ENCODE results near the gene CD2AP. TPM values are rescaled to one million over a fixed set of nuclear protein-coding genes. Genes with fewer than 3 reads are reported as not detected.
"Not testable (repeated sequence)": the region's sequence is repeated elsewhere in the genome, so short reads cannot be mapped to it uniquely, and the experiment has no call there.

CD2AP gene, protein sequence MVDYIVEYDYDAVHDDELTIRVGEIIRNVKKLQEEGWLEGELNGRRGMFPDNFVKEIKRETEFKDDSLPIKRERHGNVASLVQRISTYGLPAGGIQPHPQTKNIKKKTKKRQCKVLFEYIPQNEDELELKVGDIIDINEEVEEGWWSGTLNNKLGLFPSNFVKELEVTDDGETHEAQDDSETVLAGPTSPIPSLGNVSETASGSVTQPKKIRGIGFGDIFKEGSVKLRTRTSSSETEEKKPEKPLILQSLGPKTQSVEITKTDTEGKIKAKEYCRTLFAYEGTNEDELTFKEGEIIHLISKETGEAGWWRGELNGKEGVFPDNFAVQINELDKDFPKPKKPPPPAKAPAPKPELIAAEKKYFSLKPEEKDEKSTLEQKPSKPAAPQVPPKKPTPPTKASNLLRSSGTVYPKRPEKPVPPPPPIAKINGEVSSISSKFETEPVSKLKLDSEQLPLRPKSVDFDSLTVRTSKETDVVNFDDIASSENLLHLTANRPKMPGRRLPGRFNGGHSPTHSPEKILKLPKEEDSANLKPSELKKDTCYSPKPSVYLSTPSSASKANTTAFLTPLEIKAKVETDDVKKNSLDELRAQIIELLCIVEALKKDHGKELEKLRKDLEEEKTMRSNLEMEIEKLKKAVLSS
- 10 to 100 TPM; 26.3 to 27.1 TPM for total RNA-seq

DNA sequence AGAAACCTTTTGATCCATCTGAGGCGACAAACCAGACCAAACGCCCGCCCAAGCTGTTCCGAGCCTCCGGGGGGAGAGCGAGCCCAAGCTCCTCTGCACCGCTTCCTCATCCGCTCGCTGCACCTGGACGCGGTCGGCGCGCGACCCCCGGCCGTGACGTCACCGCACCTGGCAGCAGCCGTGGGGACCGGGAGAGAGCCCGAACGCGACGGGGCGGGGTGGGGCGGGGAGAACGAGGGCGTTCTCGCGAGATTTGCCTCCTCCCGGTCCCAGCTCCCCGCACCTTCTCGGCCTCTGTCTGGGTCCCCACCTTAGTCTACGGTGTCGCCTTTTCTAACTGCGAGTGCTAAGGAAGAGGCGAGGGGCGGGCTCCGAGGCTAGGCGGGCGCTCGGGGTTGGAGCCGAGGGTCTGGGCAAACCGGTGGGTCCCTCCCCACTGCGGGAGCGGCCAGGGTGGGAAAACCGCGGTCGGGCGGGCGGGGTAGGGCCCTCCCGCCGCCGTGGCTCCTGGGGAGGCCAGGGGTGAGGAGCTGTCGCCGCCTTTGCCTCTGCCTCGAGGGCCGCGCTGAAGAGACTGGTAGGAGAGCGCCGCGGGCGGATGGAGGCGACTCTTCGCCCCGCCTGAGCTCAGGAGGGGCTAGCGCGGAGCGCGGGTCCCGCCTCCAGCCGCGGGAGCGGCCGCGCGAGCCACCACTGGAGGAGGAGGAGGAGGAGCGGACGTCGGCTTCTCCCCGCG, at the start of gene CD2AP:
Gene CD2AP, plus strand, starts transcription at position 293 of the 736 bp plus-strand sequence. CDS start 456 bp downstream, outside the sequence.
- H3K36me3 Mint-ChIP-seq (ENCODE audit: low read depth) = peaks cover 6% of the 10 kb centered on the region
- ChIA-PET CTCF (interaction anchor here (0.8 to 1.5 kb wide), 8 partner anchors 10 to 154 kb away, joined by 3 to 4 read pairs (median 4); no protein-coding TSS in a partner anchor), POLR2A (interaction anchor here (0.8 to 3.8 kb wide), 9 partner anchors 10 to 303 kb away, joined by 3 to 50 read pairs (median 4); no protein-coding TSS in a partner anchor)
- H3K9me3 Mint-ChIP-seq = no peaks in the 10 kb centered on the region
- H3K27ac Mint-ChIP-seq = peak within 1 kb of the TSS; percentile 97
- H3K4me3 Mint-ChIP-seq = peak within 1 kb of the TSS; percentile 99
- peak; percentile 89 for DNase-seq
- peaks cover 6% of the 10 kb centered on the region for H3K27me3 Mint-ChIP-seq
- H3K4me1 Mint-ChIP-seq = peaks cover 32% of the 10 kb centered on the region

- H3K36me3 Mint-ChIP-seq (ENCODE audit: low read depth) = peaks cover 10% of the 10 kb centered on the region
- H3K4me1 Mint-ChIP-seq = peaks cover 4% of the 10 kb centered on the region
- CTCF ChIA-PET = no interaction called here
- peaks cover 2% of the 10 kb centered on the region for H3K27me3 Mint-ChIP-seq
- H3K9me3 Mint-ChIP-seq = peaks cover 31% of the 10 kb centered on the region
- H3K27ac Mint-ChIP-seq = no peak overlapping the region
- POLR2A ChIA-PET = no interaction called here
- no peak for DNase-seq
- H3K4me3 Mint-ChIP-seq = no peak overlapping the region
Observed at GRCh38 chr6:47428288-47428687, 49.3 kb upstream of the CD2AP start.

GRCh38 chr6:47428746-47429664, 48.6 kb upstream of the CD2AP start:
- CTCF ChIA-PET = no interaction called here
- peaks cover 10% of the 10 kb centered on the region for H3K36me3 Mint-ChIP-seq (ENCODE audit: low read depth)

DNA sequence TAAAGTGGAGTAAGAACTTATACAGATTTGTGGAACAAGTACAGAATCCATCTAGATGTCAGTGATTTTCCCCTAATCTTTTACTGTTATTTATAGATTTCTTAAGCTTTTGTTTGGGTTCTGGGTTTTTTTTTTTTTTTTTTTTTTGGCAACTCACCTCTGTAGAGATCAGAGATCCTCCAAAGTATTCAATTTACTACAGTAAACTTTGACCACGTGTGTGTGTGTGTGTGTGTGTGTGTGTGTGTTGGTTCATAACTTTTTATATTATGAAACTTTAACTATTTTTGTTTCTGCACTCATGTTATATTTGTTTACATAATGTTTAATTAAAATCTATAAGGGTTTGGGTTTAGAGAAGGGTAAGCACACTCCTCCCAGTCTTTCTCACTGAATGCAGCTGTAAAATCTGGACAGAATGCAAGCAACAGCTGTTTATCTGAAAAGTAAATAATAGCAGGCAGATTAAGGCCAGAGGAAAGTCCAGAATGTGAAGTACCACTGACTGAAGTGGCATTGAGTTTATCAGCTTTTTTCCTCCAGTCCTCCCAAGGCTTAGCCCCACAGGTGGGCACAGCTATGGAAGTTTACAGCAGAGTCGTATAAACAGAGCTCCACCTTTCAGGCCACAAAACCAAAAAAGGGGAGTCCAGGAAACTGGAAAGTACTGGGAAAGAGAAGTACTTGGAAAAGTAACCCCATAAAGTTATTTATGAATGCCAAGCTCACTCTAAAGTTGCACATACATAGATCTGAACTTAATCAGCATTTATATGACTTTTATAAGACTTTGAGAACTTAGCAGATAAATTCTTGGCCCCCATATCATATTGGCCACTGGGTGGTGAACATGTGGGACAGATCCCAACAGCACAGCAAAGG, 43.0 kb upstream of the CD2AP start:
- Mint-ChIP-seq H3K4me3 (no peak overlapping the region), H3K9me3 (peaks cover 15% of the 10 kb centered on the region), H3K27me3 (peaks cover 10% of the 10 kb centered on the region), H3K27ac (no peak overlapping the region), H3K4me1 (no peaks in the 10 kb centered on the region), H3K36me3 (ENCODE audit: low read depth) (peaks cover 1% of the 10 kb centered on the region)
- POLR2A ChIA-PET = no interaction called here
- CTCF ChIA-PET = interaction anchor here (0.6 kb wide), 1 partner anchor 44 kb away, joined by 3 read pairs; no protein-coding TSS in a partner anchor
- no peak for DNase-seq

More at GRCh38 chr6:47428746-47429664, 48.6 kb upstream of the CD2AP start:
- Mint-ChIP-seq H3K27me3 (peaks cover 2% of the 10 kb centered on the region), H3K4me3 (no peak overlapping the region), H3K27ac (no peak overlapping the region), H3K9me3 (peaks cover 31% of the 10 kb centered on the region), H3K4me1 (peaks cover 4% of the 10 kb centered on the region)
- POLR2A ChIA-PET = no interaction called here
- DNase-seq = no peak

- CTCF ChIA-PET = no interaction called here
- no peaks in the 10 kb centered on the region for H3K4me1 Mint-ChIP-seq
- H3K27ac Mint-ChIP-seq = no peak overlapping the region
- H3K27me3 Mint-ChIP-seq = peaks cover 10% of the 10 kb centered on the region
- no peak for DNase-seq
- H3K4me3 Mint-ChIP-seq = no peak overlapping the region
- H3K9me3 Mint-ChIP-seq = peaks cover 10% of the 10 kb centered on the region
- POLR2A ChIA-PET = no interaction called here
- no peaks in the 10 kb centered on the region for H3K36me3 Mint-ChIP-seq (ENCODE audit: low read depth)
Observed at GRCh38 chr6:47435254-47435612, 42.4 kb upstream of the CD2AP start.

DNA sequence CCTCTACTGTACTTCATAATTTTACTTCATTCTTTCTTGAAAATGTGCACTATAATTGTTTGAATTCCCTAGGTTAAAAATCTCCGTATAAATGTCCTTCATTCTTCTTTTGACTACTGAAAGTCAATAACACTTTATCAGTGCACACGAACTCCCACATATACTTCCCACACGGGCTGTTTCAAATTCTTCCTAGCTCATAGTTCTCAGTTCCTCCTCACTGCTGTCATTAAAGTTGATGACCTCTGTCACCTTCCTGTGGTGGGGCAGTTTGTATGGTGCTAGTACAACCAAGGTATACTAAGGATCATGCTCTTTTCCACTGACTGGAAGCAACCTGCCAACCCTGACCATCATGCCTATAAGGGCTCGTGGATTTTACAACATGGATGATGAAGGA, 40.0 kb upstream of the CD2AP start:
- DNase-seq = no peak
- H3K36me3 Mint-ChIP-seq (ENCODE audit: low read depth) = no peaks in the 10 kb centered on the region
- H3K27me3 Mint-ChIP-seq = peaks cover 8% of the 10 kb centered on the region
- ChIA-PET CTCF (no interaction called here), POLR2A (no interaction called here)
- no peak overlapping the region for H3K4me3 Mint-ChIP-seq
- no peaks in the 10 kb centered on the region for H3K4me1 Mint-ChIP-seq
- H3K9me3 Mint-ChIP-seq = no peaks in the 10 kb centered on the region
- no peak overlapping the region for H3K27ac Mint-ChIP-seq

DNA sequence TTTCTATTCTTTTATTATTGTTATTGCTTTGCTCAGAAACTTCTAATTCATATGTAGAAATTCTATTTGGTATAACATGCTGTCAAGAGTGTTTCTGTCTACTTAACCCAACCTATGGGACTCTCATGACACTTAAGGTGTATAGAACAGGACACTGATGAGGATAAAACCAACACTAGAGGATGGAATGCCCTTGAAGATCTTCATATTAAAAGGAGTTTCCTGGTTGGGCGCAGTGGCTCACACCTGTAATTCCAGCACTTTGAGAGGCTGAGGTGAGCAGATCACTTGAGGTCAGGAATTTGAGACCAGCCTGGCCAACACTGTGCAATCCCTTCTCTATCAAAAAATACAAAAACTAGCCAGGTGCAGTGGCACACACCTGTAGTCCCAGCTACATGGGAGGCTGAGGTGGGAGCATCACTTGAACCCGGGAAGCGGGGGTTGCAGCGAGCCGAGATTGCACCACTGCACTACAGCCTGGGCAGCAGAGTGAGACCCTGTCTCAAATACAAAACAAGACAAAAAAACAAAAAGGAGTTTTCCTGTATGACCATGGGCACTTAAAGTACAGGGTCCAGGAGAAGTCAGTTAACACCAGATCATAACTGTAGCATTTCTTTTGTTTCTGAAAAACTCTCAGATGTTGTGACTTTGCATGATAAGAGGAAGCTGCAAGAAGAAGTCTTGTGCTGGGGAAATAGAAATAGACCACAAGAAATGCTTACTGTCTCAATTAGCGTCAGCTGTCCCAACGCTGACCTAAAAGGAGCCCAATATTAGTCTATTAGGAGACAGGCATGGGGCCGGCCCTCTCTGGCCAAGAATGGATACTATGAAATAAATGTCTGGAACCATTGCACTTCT, 38.9 kb upstream of the CD2AP start:
- Mint-ChIP-seq H3K27me3 (peaks cover 8% of the 10 kb centered on the region), H3K9me3 (no peaks in the 10 kb centered on the region), H3K36me3 (ENCODE audit: low read depth) (no peaks in the 10 kb centered on the region), H3K27ac (no peak overlapping the region), H3K4me3 (no peak overlapping the region), H3K4me1 (no peaks in the 10 kb centered on the region)
- POLR2A ChIA-PET = no interaction called here
- no peak for DNase-seq
- CTCF ChIA-PET = no interaction called here

DNA sequence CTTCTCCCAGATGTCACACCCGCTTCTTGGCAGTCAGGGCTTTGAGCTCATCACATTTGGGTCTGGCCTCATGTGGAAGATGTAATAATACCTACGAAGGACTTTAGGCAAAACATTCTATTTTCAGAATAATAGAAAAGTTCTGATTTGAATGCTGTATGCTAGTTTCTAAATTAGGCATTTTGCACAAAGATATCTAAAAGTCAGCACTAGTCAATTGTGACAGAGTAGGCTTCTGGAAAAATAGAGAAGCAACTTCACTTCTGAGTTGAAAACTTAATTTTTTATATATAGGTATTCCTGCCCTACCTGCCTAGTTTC, 38.3 kb upstream of the CD2AP start:
- Mint-ChIP-seq H3K36me3 (ENCODE audit: low read depth) (no peaks in the 10 kb centered on the region), H3K27me3 (peaks cover 8% of the 10 kb centered on the region), H3K9me3 (no peaks in the 10 kb centered on the region), H3K4me1 (no peaks in the 10 kb centered on the region), H3K27ac (no peak overlapping the region), H3K4me3 (no peak overlapping the region)
- no peak for DNase-seq
- POLR2A ChIA-PET = no interaction called here
- CTCF ChIA-PET = no interaction called here

GRCh38 chr6:47440719-47441118, 36.9 kb upstream of the CD2AP start:
- no peaks in the 10 kb centered on the region for H3K36me3 Mint-ChIP-seq (ENCODE audit: low read depth)
- H3K4me3 Mint-ChIP-seq = no peak overlapping the region
- no peak for DNase-seq
- CTCF ChIA-PET = no interaction called here
- H3K27me3 Mint-ChIP-seq = peaks cover 8% of the 10 kb centered on the region
- POLR2A ChIA-PET = no interaction called here
- no peak overlapping the region for H3K27ac Mint-ChIP-seq
- H3K4me1 Mint-ChIP-seq = no peaks in the 10 kb centered on the region
- no peaks in the 10 kb centered on the region for H3K9me3 Mint-ChIP-seq

GRCh38 chr6:47444964-47445363, 32.6 kb upstream of the CD2AP start:
- H3K4me1 Mint-ChIP-seq; H3K36me3 Mint-ChIP-seq (ENCODE audit: low read depth); POLR2A ChIA-PET; H3K27me3 Mint-ChIP-seq; H3K4me3 Mint-ChIP-seq; CTCF ChIA-PET; H3K9me3 Mint-ChIP-seq; H3K27ac Mint-ChIP-seq; DNase-seq: not testable (repeated sequence)

DNA sequence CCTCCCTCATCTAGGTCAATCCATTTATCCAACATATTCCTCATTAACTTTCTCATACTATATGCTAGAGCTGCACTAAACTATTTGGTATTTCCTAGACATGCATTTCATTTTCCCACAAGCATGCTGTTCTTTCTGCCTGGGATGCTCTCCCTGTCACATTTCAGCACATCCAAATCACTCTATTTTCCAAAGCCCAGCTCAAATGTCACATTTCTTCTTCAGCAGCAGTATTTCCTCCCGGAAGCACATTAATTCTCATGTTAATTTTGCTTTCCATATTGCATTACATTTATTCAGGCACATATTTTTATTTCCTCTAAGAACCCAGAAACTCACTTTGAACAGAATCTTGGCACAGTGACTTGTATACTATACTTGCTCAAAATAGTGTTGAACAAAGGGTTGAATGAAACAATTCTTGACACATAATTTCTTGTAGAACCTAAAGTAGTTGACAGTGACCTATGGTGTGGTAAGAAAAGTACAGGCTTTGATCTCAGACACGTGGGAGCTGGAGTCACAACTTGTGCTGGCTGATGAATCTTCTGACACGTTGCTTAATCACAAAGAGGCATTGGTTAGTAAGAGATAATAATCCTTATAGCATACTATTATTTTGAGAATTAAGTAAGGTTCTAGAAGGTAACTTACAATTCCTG, 30.8 kb upstream of the CD2AP start:
- Mint-ChIP-seq H3K4me3 (no peak overlapping the region), H3K9me3 (no peaks in the 10 kb centered on the region), H3K27me3 (no peaks in the 10 kb centered on the region), H3K27ac (no peak overlapping the region), H3K36me3 (ENCODE audit: low read depth) (no peaks in the 10 kb centered on the region), H3K4me1 (no peaks in the 10 kb centered on the region)
- ChIA-PET POLR2A (no interaction called here), CTCF (no interaction called here)
- DNase-seq = no peak
